Ovary (tissue), 9 donors: ENCODE measurements around the gene NTRK2. TPM values are rescaled to one million over a fixed set of nuclear protein-coding genes. Genes with fewer than 3 reads are reported as not detected.

Experiments
- DNase-seq, 5 donors: peaks; one replicate each; pipeline ENCODE4 v3.0.0-alpha.2; 2019 to 2020
- H3K27ac ChIP-seq, 2 donors: fragments of 200-600 bp; one replicate each; pipeline versions ENCODE4 v1.5.1 to v1.8.0; 2019 to 2022
- H3K27me3 ChIP-seq: fragments of 200-600 bp; one replicate; pipeline ENCODE4 v1.8.0; 2022
- H3K36me3 ChIP-seq: fragments of 200-600 bp; sonication (generic); one replicate; pipeline ENCODE4 v1.5.1; 2019
- H3K4me1 ChIP-seq: one replicate; pipeline ENCODE4 v1.8.1; 2013; ENCODE audit warnings: mild to moderate bottlenecking, moderate library complexity; ENCODE audit not compliant: insufficient read depth
- H3K4me3 ChIP-seq: fragments of 200-600 bp; sonication (generic); one replicate; pipeline ENCODE4 v1.5.1; 2017
- H3K9me3 ChIP-seq, 2 donors: fragments of 200-600 bp in 1 of 2; sonication (generic) in 1 of 2; one replicate each; pipeline versions ENCODE4 v1.5.1 to v1.8.1; 2013 to 2019; ENCODE audit warnings: mild to moderate bottlenecking in 1 of 2, moderate library complexity in 1 of 2
- EP300 ChIP-seq: sonication (generic); formaldehyde crosslinking; IDR thresholded peaks from one replicate; pipeline ENCODE4 v1.6.1; 2017; ENCODE audit warnings: antibody characterized with exemption
- POLR2A ChIP-seq: fragments of 450-650 bp; IDR thresholded peaks from one replicate; pipeline ENCODE4 v1.6.1; 2017; ENCODE audit warnings: antibody characterized with exemption, mild to moderate bottlenecking, moderate library complexity
- WGBS, 3 donors: extraction: QIAGEN DNeasy Blood & Tissue Kit in 1 of 3; methylation state at CpG; one replicate each; pipeline versions ENCODE4 v1.1.5 to v1.1.7; 2013 to 2017; 5-methylcytosine and 5-hydroxymethylcytosine counted together
- intact Hi-C, 4 donors: fragments of 100-400 bp; cut with DNase I; formaldehyde crosslinking; loops; one replicate each; pipeline versions ENCODE4 v1.11.0 to v1.15.1; 2022 to 2023
- polyA plus RNA-seq, 2 donors: library from polyadenylated mRNA; stranded (reverse); fragments of 200-250 nt in 1 of 2; fragments of 350-450 nt in 1 of 2; fragmentation: Illumina TruSeq in 1 of 2; extraction: RNeasy Lipid Tissue Mini Kit (QIAGEN cat#74804) in 1 of 2; gene quantifications; one replicate each; pipeline ENCODE4 v1.2.3, GENCODE V29; 2013 to 2014
- total RNA-seq, 7 donors: library from RNA; depleted of rRNA in 2 of 7; stranded (reverse); fragments of >200 nt in 2 of 7; fragmentation: NEBNext Ultra II Directional in 3 of 7; extraction: Animal tissue kit (Norgen Biotek cat#: 25700) in 3 of 7; gene quantifications; one replicate each; pipeline versions ENCODE4 v1.1.0 to v1.2.4, GENCODE V29; 2016 to 2023
- TF ChIP-seq, protein P1 (sequence below), 3 donors: fragments of 450-650 bp in 2 of 3; fragments of 200-600 bp in 1 of 3; IDR thresholded peaks; one replicate each; pipeline versions ENCODE4 v1.5.1 to v1.8.0; 2016 to 2022; ENCODE audit warnings: antibody characterized with exemption in 3 of 3, mild to moderate bottlenecking in 1 of 3
- donor health status: DM: no; HTN: no; CAD: no; lungs with moderate emphysema.
- donor health status: DM: no; HTN: no; CAD: no.
- donor health status: Bipolar disorder and iron deficiency.
- donor health status: DM: yes; HTN: yes; CAD: no.
- donor health status: DM: no; HTN: no; CAD: no.
- donor health status: DM: yes; HTN: yes; CAD: no.

The NTRK2 gene
- total and polyA plus RNA-seq, 9 donors: 6.4 to 31.1 (median 10.8) TPM

GRCh38 chr9:84955155-84955554 lies 285.6 kb downstream of the NTRK2 start:
- TF ChIP-seq, protein P1, sequence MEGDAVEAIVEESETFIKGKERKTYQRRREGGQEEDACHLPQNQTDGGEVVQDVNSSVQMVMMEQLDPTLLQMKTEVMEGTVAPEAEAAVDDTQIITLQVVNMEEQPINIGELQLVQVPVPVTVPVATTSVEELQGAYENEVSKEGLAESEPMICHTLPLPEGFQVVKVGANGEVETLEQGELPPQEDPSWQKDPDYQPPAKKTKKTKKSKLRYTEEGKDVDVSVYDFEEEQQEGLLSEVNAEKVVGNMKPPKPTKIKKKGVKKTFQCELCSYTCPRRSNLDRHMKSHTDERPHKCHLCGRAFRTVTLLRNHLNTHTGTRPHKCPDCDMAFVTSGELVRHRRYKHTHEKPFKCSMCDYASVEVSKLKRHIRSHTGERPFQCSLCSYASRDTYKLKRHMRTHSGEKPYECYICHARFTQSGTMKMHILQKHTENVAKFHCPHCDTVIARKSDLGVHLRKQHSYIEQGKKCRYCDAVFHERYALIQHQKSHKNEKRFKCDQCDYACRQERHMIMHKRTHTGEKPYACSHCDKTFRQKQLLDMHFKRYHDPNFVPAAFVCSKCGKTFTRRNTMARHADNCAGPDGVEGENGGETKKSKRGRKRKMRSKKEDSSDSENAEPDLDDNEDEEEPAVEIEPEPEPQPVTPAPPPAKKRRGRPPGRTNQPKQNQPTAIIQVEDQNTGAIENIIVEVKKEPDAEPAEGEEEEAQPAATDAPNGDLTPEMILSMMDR (IDR thresholded peaks at IDR 0.05): no peak
- TF ChIP-seq EP300 (no peak), POLR2A (no peak)
- 95 to 97% (median 96%) methylated on average over 18 of the region's 18 CpGs for WGBS, 3 donors
- Histone ChIP-seq H3K27ac (no peak overlapping the region), H3K4me1 (no peaks in the 10 kb centered on the region), H3K9me3 (no peaks in the 10 kb centered on the region), H3K36me3 (no peaks in the 10 kb centered on the region), H3K27me3 (no peaks in the 10 kb centered on the region), H3K4me3 (no peak overlapping the region)
- DNase-seq: no peak
- intact Hi-C loops: loop anchor here in 1 of 4 donors (10.0 kb wide), 2 partner anchors 260 to 560 kb away; no protein-coding TSS in a partner anchor

GRCh38 chr9:84955971-84956370 lies 286.4 kb downstream of the NTRK2 start:
- TF ChIP-seq, protein P1 (IDR thresholded peaks at IDR 0.05): no peak
- TF ChIP-seq POLR2A (no peak), EP300 (no peak)
- no peak for DNase-seq
- no peaks in the 10 kb centered on the region for H3K27me3 ChIP-seq
- H3K27ac ChIP-seq: no peak overlapping the region
- 93 to 94% (median 94%) methylated on average over 4 of the region's 4 CpGs for WGBS, 3 donors
- no peak overlapping the region for H3K4me3 ChIP-seq
- H3K9me3 ChIP-seq: no peaks in the 10 kb centered on the region
- H3K4me1 ChIP-seq: no peaks in the 10 kb centered on the region
- no peaks in the 10 kb centered on the region for H3K36me3 ChIP-seq
- intact Hi-C loops: loop anchor here in 1 of 4 donors (10.0 kb wide), 2 partner anchors 261 to 561 kb away; no protein-coding TSS in a partner anchor

DNA sequence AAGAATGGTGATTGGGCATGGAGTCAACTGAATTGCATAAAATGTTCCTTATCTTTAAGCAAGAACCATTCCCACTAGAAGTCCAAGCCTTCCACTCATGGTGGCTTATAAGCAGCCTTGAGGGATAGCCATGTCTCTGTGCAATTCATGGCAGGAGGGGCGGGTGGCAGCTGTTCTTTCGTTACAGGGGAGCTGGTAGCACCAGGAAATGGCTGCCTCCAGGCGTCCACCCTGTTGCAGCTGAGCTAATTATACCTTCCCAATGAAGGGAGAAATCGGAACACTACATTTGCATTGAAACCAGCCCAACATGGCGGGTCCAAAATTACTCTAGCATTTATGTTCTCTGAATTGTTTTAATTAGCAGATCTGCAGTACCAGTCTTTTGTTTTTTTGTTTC lies 289.8 kb downstream of the NTRK2 start:
- 91 to 94% (median 93%) methylated on average over 5 of the region's 5 CpGs for WGBS, 3 donors
- intact Hi-C loops: loop anchor here in 1 of 4 donors (10.0 kb wide), 2 partner anchors 265 to 565 kb away; no protein-coding TSS in a partner anchor
- H3K27me3 ChIP-seq: no peaks in the 10 kb centered on the region
- no peak overlapping the region for H3K27ac ChIP-seq
- no peaks in the 10 kb centered on the region for H3K4me1 ChIP-seq
- TF ChIP-seq, protein P1 (IDR thresholded peaks at IDR 0.05): no peak
- TF ChIP-seq POLR2A (no peak), EP300 (no peak)
- no peak overlapping the region for H3K4me3 ChIP-seq
- no peak for DNase-seq
- H3K9me3 ChIP-seq: no peaks in the 10 kb centered on the region
- H3K36me3 ChIP-seq: no peaks in the 10 kb centered on the region

DNA sequence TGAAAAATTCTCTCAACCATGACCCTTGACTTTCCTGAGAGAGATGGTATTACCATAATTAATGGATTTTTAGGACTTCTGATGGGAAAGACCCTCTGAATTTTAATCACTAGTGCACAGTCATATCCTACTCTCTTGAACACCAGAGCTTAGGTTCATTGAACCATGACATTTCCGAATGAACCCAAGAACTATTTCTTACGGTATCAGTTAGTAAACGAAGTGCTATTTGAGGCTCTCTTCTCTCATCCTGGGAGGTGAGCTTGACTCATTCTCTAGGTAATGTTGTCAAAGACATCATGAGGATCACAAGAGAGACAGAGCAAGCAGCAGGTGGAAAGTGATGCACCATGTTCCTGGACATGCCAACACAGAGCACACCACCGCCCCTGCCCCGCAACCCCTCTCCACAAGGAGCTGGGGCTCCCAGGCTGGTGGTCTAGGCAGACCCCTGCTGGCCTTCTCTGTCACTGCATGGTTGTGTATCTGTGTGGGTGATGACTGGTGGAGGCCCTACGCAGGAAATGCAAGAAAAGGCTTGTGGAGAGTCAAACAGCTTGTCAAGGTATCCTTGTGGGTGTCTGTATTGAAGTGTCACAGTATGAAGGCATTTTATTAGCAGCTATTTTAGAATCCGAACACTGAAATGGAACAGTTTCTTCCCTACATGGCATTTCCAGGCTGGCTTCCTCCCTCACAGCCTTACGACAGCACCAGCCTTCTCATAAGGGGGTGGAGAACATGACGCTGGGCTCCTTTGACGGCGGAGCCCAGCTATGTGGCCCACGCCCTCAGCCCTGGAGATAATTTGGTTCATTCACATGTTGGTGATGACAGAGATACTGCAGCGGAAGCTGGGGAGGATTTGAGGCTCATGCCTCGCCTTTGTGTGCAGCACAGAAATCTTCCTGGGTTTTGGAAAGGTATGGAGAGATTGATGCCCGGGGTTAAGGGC lies 297.6 kb downstream of the NTRK2 start:
- DNase-seq: no peak
- H3K9me3 ChIP-seq: no peaks in the 10 kb centered on the region
- H3K27me3 ChIP-seq: no peaks in the 10 kb centered on the region
- intact Hi-C loops: no loop called here
- no peak overlapping the region for H3K4me3 ChIP-seq
- 86 to 93% (median 89%) methylated on average over 15 of the region's 15 CpGs for WGBS, 3 donors
- no peak overlapping the region for H3K27ac ChIP-seq
- TF ChIP-seq, protein P1 (IDR thresholded peaks at IDR 0.05): no peak
- no peak for TF ChIP-seq POLR2A
- no peak for TF ChIP-seq EP300
- no peaks in the 10 kb centered on the region for H3K4me1 ChIP-seq
- H3K36me3 ChIP-seq: no peaks in the 10 kb centered on the region
